Activated naive CD4-positive, alpha-beta T cell treated with anti-CD3 and anti-CD28 coated beads for 36 hours (primary cell): ENCODE results near the gene PPP2R2D. TPM values are rescaled to one million over a fixed set of nuclear protein-coding genes. Genes with fewer than 3 reads are reported as not detected.

Experiments
- CTCF ChIA-PET: fragments of 350-600 bp; sonication (Branson Sonifier 250); formaldehyde crosslinking; loops from one replicate; lab custom pipeline; 2021; ENCODE audit warnings: antibody characterized with exemption; lab: Charles Lee
- DNase-seq: peaks from one replicate; pipeline ENCODE4 v3.0.0-alpha.2; 2020
- H3K27ac Mint-ChIP-seq: one replicate; pipeline ENCODE4 v1.8.0; 2021; ENCODE audit warnings: mild to moderate bottlenecking, mixed read lengths
- H3K27me3 Mint-ChIP-seq: one replicate; pipeline ENCODE4 v1.8.0; 2021; ENCODE audit warnings: low read depth, mixed read lengths
- H3K36me3 Mint-ChIP-seq: one replicate; pipeline ENCODE4 v1.8.0; 2021; ENCODE audit warnings: low read depth, mixed read lengths
- H3K4me1 Mint-ChIP-seq: one replicate; pipeline ENCODE4 v1.8.0; 2021; ENCODE audit warnings: low read depth, mixed read lengths
- H3K4me3 Mint-ChIP-seq: one replicate; pipeline ENCODE4 v1.8.0; 2021; ENCODE audit warnings: mild to moderate bottlenecking, moderate library complexity, mixed read lengths
- H3K9me3 Mint-ChIP-seq: one replicate; pipeline ENCODE4 v1.8.0; 2021; ENCODE audit warnings: mixed read lengths
- intact Hi-C: fragments of 100-400 bp; cut with micrococcal nuclease; formaldehyde crosslinking; loops from one replicate; pipeline ENCODE4 v1.15.1; 2023
- total RNA-seq, 2 experiments: library from RNA; stranded (reverse); gene quantifications; one replicate each; pipeline ENCODE4 v1.2.3, GENCODE V29; 2021

PPP2R2D gene
- total RNA-seq: 10 to 100 TPM; 31.5 to 34.7 TPM

GRCh38 chr10:131900350-131901152 is at the start of gene PPP2R2D:
TSS of gene PPP2R2D (plus strand) at chr10:131901008. CDS start at chr10:131901149, 141 bp downstream.
- Mint-ChIP-seq H3K9me3 (no peaks in the 10 kb centered on the region), H3K36me3 (peaks cover 6% of the 10 kb centered on the region), H3K4me3 (peak within 1 kb of the TSS; percentile 87), H3K27ac (peak within 1 kb of the TSS; percentile 92), H3K27me3 (peaks cover 4% of the 10 kb centered on the region), H3K4me1 (peaks cover 47% of the 10 kb centered on the region)
- intact Hi-C loops: loop anchor here (1.0 to 10.0 kb wide), 8 partner anchors 16 to 1790 kb away; partner anchors contain the start of genes C10orf143, INPP5A and MTG1
- peak; percentile 94 for DNase-seq
- CTCF ChIA-PET: interaction anchor here (0.6 to 1.5 kb wide), 6 partner anchors 15 to 122 kb away, joined by 3 to 11 read pairs (median 5); no protein-coding TSS in a partner anchor

- DNase-seq: no peak
- intact Hi-C loops: no loop called here
- H3K27me3 Mint-ChIP-seq: peaks cover 2% of the 10 kb centered on the region
- CTCF ChIA-PET: no interaction called here
- H3K27ac Mint-ChIP-seq: no peak overlapping the region
- no peak overlapping the region for H3K4me3 Mint-ChIP-seq
- peaks cover 5% of the 10 kb centered on the region for H3K9me3 Mint-ChIP-seq
- no peaks in the 10 kb centered on the region for H3K4me1 Mint-ChIP-seq
- no peaks in the 10 kb centered on the region for H3K36me3 Mint-ChIP-seq
Observed at GRCh38 chr10:131851346-131851745, 49.5 kb upstream of the PPP2R2D start.

GRCh38 chr10:131852176-131852822 is 48.5 kb upstream of the PPP2R2D start:
- intact Hi-C loops: no loop called here
- H3K27me3 Mint-ChIP-seq: peaks cover 2% of the 10 kb centered on the region
- no peaks in the 10 kb centered on the region for H3K4me1 Mint-ChIP-seq
- no peak overlapping the region for H3K4me3 Mint-ChIP-seq
- no peak overlapping the region for H3K27ac Mint-ChIP-seq
- CTCF ChIA-PET: no interaction called here
- peaks cover 5% of the 10 kb centered on the region for H3K9me3 Mint-ChIP-seq
- no peaks in the 10 kb centered on the region for H3K36me3 Mint-ChIP-seq
- DNase-seq: no peak

- intact Hi-C loops: no loop called here
- H3K9me3 Mint-ChIP-seq: peaks cover 5% of the 10 kb centered on the region
- no peak overlapping the region for H3K4me3 Mint-ChIP-seq
- H3K4me1 Mint-ChIP-seq: no peaks in the 10 kb centered on the region
- H3K36me3 Mint-ChIP-seq: no peaks in the 10 kb centered on the region
- peaks cover 2% of the 10 kb centered on the region for H3K27me3 Mint-ChIP-seq
- DNase-seq: no peak
- CTCF ChIA-PET: no interaction called here
- H3K27ac Mint-ChIP-seq: no peak overlapping the region
Observed at GRCh38 chr10:131852823-131853609, 47.8 kb upstream of the PPP2R2D start.

- CTCF ChIA-PET: no interaction called here
- H3K27me3 Mint-ChIP-seq: peaks cover 2% of the 10 kb centered on the region
Observed at GRCh38 chr10:131853610-131853964, 47.2 kb upstream of the PPP2R2D start.

GRCh38 chr10:131854579-131855335 is 46.1 kb upstream of the PPP2R2D start:
- H3K9me3 Mint-ChIP-seq: peaks cover 5% of the 10 kb centered on the region
- H3K27me3 Mint-ChIP-seq: peaks cover 2% of the 10 kb centered on the region
- H3K4me1 Mint-ChIP-seq: no peaks in the 10 kb centered on the region
- no peaks in the 10 kb centered on the region for H3K36me3 Mint-ChIP-seq
- no peak for DNase-seq
- intact Hi-C loops: no loop called here
- H3K4me3 Mint-ChIP-seq: no peak overlapping the region
- no peak overlapping the region for H3K27ac Mint-ChIP-seq
- CTCF ChIA-PET: no interaction called here

More at GRCh38 chr10:131853610-131853964, 47.2 kb upstream of the PPP2R2D start:
- no peak for DNase-seq
- H3K36me3 Mint-ChIP-seq: no peaks in the 10 kb centered on the region
- no peak overlapping the region for H3K4me3 Mint-ChIP-seq
- intact Hi-C loops: no loop called here
- no peak overlapping the region for H3K27ac Mint-ChIP-seq
- peaks cover 5% of the 10 kb centered on the region for H3K9me3 Mint-ChIP-seq
- no peaks in the 10 kb centered on the region for H3K4me1 Mint-ChIP-seq

GRCh38 chr10:131855461-131856401 is 45.1 kb upstream of the PPP2R2D start:
- no peak for DNase-seq
- Mint-ChIP-seq H3K36me3 (no peaks in the 10 kb centered on the region), H3K27ac (no peak overlapping the region), H3K9me3 (peaks cover 3% of the 10 kb centered on the region), H3K4me1 (no peaks in the 10 kb centered on the region), H3K4me3 (no peak overlapping the region), H3K27me3 (peaks cover 2% of the 10 kb centered on the region)
- CTCF ChIA-PET: no interaction called here
- intact Hi-C loops: no loop called here

- DNase-seq: no peak
- CTCF ChIA-PET: interaction anchor here (0.5 kb wide), 1 partner anchor 218 kb away, joined by 3 read pairs; no protein-coding TSS in a partner anchor
- no peak overlapping the region for H3K4me3 Mint-ChIP-seq
- no peaks in the 10 kb centered on the region for H3K4me1 Mint-ChIP-seq
- peaks cover 2% of the 10 kb centered on the region for H3K27me3 Mint-ChIP-seq
- intact Hi-C loops: no loop called here
- H3K27ac Mint-ChIP-seq: no peak overlapping the region
- no peaks in the 10 kb centered on the region for H3K36me3 Mint-ChIP-seq
- no peaks in the 10 kb centered on the region for H3K9me3 Mint-ChIP-seq
Observed at GRCh38 chr10:131856441-131857094, 44.2 kb upstream of the PPP2R2D start.

- CTCF ChIA-PET: interaction anchor here (0.5 kb wide), 1 partner anchor 217 kb away, joined by 3 read pairs; no protein-coding TSS in a partner anchor
- Mint-ChIP-seq H3K4me3 (no peak overlapping the region), H3K27ac (no peak overlapping the region), H3K36me3 (no peaks in the 10 kb centered on the region), H3K4me1 (no peaks in the 10 kb centered on the region), H3K9me3 (no peaks in the 10 kb centered on the region), H3K27me3 (peaks cover 5% of the 10 kb centered on the region)
- intact Hi-C loops: no loop called here
- no peak for DNase-seq
Observed at GRCh38 chr10:131857156-131858117, 43.4 kb upstream of the PPP2R2D start.

- Mint-ChIP-seq H3K27me3 (peaks cover 5% of the 10 kb centered on the region), H3K4me1 (no peaks in the 10 kb centered on the region), H3K36me3 (no peaks in the 10 kb centered on the region), H3K9me3 (no peaks in the 10 kb centered on the region), H3K4me3 (no peak overlapping the region), H3K27ac (no peak overlapping the region)
- intact Hi-C loops: no loop called here
- DNase-seq: no peak
- CTCF ChIA-PET: no interaction called here
Observed at GRCh38 chr10:131858118-131858515, 42.7 kb upstream of the PPP2R2D start.
